GM12878 (cell line): ENCODE measurements around the gene KIRREL1. TPM values are rescaled to one million over a fixed set of nuclear protein-coding genes. Genes with fewer than 3 reads are reported as not detected.

Source experiments
- ATAC-seq: fragments of 200-7000 bp; cut with Tn5 transposase; 3 replicates; pipeline ENCODE4 v1.9.1; 2020; ENCODE audit warnings: mild to moderate bottlenecking, moderate library complexity
- BruUV-seq: library from RNA; stranded (reverse); fragments of 400-500 nt; replicated peaks from 2 replicates; lab custom pipeline; 2021; lab: Mats Ljungman, UMichigan
- CTCF ChIA-PET: fragments of 300-600 bp; sonication (Branson Sonifier 250); formaldehyde crosslinking; extraction: SDS; loops from one replicate; lab custom pipeline; 2021; ENCODE audit warnings: inconsistent platforms; lab: Yijun Ruan, JAX
- POLR2A ChIA-PET: fragments of 350-600 bp; formaldehyde crosslinking; extraction: SDS; loops from one replicate; lab custom pipeline; 2021; ENCODE audit warnings: inconsistent platforms; lab: Charles Lee
- RAD21 ChIA-PET: fragments of 300-600 bp; sonication (Branson Sonifier 250); formaldehyde crosslinking; loops from one replicate; lab custom pipeline; 2023; ENCODE audit warnings: antibody characterized with exemption; ENCODE audit not compliant: unreplicated experiment; lab: Charles Lee
- SMC1A ChIA-PET: fragments of 300-600 bp; sonication (Branson Sonifier 250); formaldehyde crosslinking; loops from one replicate; lab custom pipeline; 2023; ENCODE audit not compliant: unreplicated experiment, uncharacterized antibody; lab: Charles Lee
- DNase-seq: peaks from one replicate; pipeline ENCODE4 v3.0.0-alpha.2; 2011; ENCODE audit warnings: low read depth, low spot score
- FAIRE-seq: peaks from 3 replicates; lab custom pipeline; 2011; peaks lifted over from hg19 to GRCh38; lab: Jason Lieb, UNC
- H2AFZ ChIP-seq: 2 replicates; pipeline ENCODE4 v1.6.0; 2011; ENCODE audit warnings: low read depth, low read length, control low read depth; ENCODE audit not compliant: control insufficient read depth
- H3K27ac ChIP-seq: 2 replicates; pipeline ENCODE4 v1.5.1; 2011; ENCODE audit warnings: control low read depth; ENCODE audit not compliant: control insufficient read depth, insufficient read depth
- H3K27me3 ChIP-seq, 2 experiments: replicated peaks in 1 of 2; 2 replicates each; pipeline versions ENCODE4 v1.6.0 to v1.6.1; 2011; ENCODE audit warnings: low read length in 1 of 2; ENCODE audit not compliant: control insufficient read depth in 2 of 2, insufficient read depth in 2 of 2
- H3K36me3 ChIP-seq, 2 experiments: 2 replicates each; pipeline ENCODE4 v1.5.1; 2011; ENCODE audit warnings: low read length in 1 of 2; ENCODE audit not compliant: control insufficient read depth in 2 of 2, insufficient read depth in 2 of 2
- H3K4me1 ChIP-seq: 2 replicates; pipeline ENCODE4 v1.6.1; 2011; ENCODE audit warnings: mild to moderate bottlenecking, low read length, moderate library complexity, mixed read lengths; ENCODE audit not compliant: control insufficient read depth, insufficient read depth
- H3K4me2 ChIP-seq: 2 replicates; pipeline ENCODE4 v1.6.0; 2011; ENCODE audit warnings: control low read depth; ENCODE audit not compliant: control insufficient read depth, insufficient read depth
- H3K4me3 ChIP-seq: fragments of 200-600 bp; sonication (generic); 2 replicates; pipeline ENCODE4 v1.5.1; 2016
- H3K79me2 ChIP-seq: 2 replicates; pipeline ENCODE4 v1.6.0; 2011; ENCODE audit warnings: low read length; ENCODE audit not compliant: control insufficient read depth, insufficient read depth
- H3K9ac ChIP-seq: 2 replicates; pipeline ENCODE4 v1.8.0; 2011; ENCODE audit warnings: low read length, control low read depth, mixed read lengths; ENCODE audit not compliant: control insufficient read depth, insufficient read depth
- H3K9me3 ChIP-seq: replicated peaks from 3 replicates; pipeline ENCODE4 v1.5.1; 2011; ENCODE audit warnings: mild to moderate bottlenecking, low read length; ENCODE audit not compliant: control insufficient read depth, insufficient read depth
- H4K20me1 ChIP-seq: 2 replicates; pipeline ENCODE4 v1.6.0; 2011; ENCODE audit not compliant: control insufficient read depth, insufficient read depth
- BHLHE40 ChIP-seq, 2 experiments: fragments of 450-650 bp in 1 of 2; IDR thresholded peaks; 2 replicates each; pipeline ENCODE4 v1.6.1; 2011 to 2017; ENCODE audit warnings: low read depth in 2 of 2, borderline replicate concordance in 1 of 2, improper control_type of control experiment in 1 of 2, low read length in 1 of 2, mild to moderate bottlenecking in 1 of 2
- BMI1 ChIP-seq: fragments of 450-650 bp; IDR thresholded peaks from 2 replicates; pipeline ENCODE4 v1.6.1; 2016; ENCODE audit warnings: mild to moderate bottlenecking, moderate library complexity, borderline replicate concordance
- CBX3 ChIP-seq: fragments of 200-600 bp; sonication (generic); IDR thresholded peaks from 2 replicates; pipeline ENCODE4 v1.6.1; 2016; ENCODE audit warnings: low read depth, borderline replicate concordance
- E2F8 ChIP-seq: fragments of 450-650 bp; IDR thresholded peaks from 2 replicates; pipeline ENCODE4 v1.6.1; 2018; ENCODE audit warnings: mild to moderate bottlenecking, low read depth, moderate library complexity; ENCODE audit not compliant: partially characterized antibody
- EGR1 ChIP-seq, 2 experiments: IDR thresholded peaks; 1 replicate in 1 of 2; 2 replicates in 1 of 2; pipeline ENCODE4 v1.6.1; 2011 to 2012; ENCODE audit warnings: low read depth in 2 of 2, low read length in 2 of 2, borderline replicate concordance in 1 of 2, mild to moderate bottlenecking in 1 of 2, moderate library complexity in 1 of 2
- EP300 ChIP-seq, 2 experiments: fragments of 150-350 bp in 1 of 2; IDR thresholded peaks; 2 replicates each; pipeline ENCODE4 v1.6.1; 2011 to 2012; ENCODE audit warnings: low read depth in 2 of 2, low read length in 2 of 2, borderline replicate concordance in 1 of 2, improper control_type of control experiment in 1 of 2, inconsistent platforms in 1 of 2; ENCODE audit not compliant: control insufficient read depth in 1 of 2
- ESRRA ChIP-seq: IDR thresholded peaks from 2 replicates; pipeline ENCODE4 v1.6.1; 2012; ENCODE audit warnings: mild to moderate bottlenecking, low read length, improper control_type of control experiment
- HDAC2 ChIP-seq: fragments of 200-600 bp; sonication (generic); IDR thresholded peaks from 2 replicates; pipeline ENCODE4 v1.6.1; 2017
- HDGF ChIP-seq: fragments of 450-650 bp; IDR thresholded peaks from 2 replicates; pipeline ENCODE4 v1.6.1; 2016; ENCODE audit warnings: antibody characterized with exemption
- JUND ChIP-seq: IDR thresholded peaks from 2 replicates; pipeline ENCODE4 v1.6.1; 2012; ENCODE audit warnings: low read depth, mild to moderate bottlenecking, low read length, improper control_type of control experiment, moderate library complexity
- MTA3 ChIP-seq: IDR thresholded peaks from 2 replicates; pipeline ENCODE4 v1.6.1; 2012; ENCODE audit warnings: low read length, inconsistent platforms, borderline replicate concordance
- RCOR1 ChIP-seq: conservative IDR thresholded peaks from 2 replicates; pipeline ENCODE4 v1.6.1; 2012; ENCODE audit warnings: low read depth, low read length, improper control_type of control experiment
- SPI1 ChIP-seq: IDR thresholded peaks from 2 replicates; pipeline ENCODE4 v1.6.1; 2011; ENCODE audit warnings: low read depth, mild to moderate bottlenecking, low read length, moderate library complexity, borderline replicate concordance; ENCODE audit not compliant: insufficient read depth
- SUPT20H ChIP-seq: IDR thresholded peaks from 2 replicates; pipeline ENCODE4 v1.6.1; 2011; ENCODE audit warnings: low read depth, mild to moderate bottlenecking, low read length, moderate library complexity, borderline replicate concordance; ENCODE audit not compliant: control insufficient read depth
- ZBED1 ChIP-seq: IDR thresholded peaks from 2 replicates; pipeline ENCODE4 v1.6.1; 2016; ENCODE audit warnings: borderline replicate concordance
- WGBS: methylation state at CpG from one replicate; pipeline ENCODE4 v1.1.6; 2016; ENCODE audit warnings: low lambda C conversion rate; ENCODE audit not compliant: insufficient replicate concordance, insufficient coverage; ENCODE audit errors: missing lambda C conversion rate; 5-methylcytosine and 5-hydroxymethylcytosine counted together
- in situ Hi-C: fragments of 300-500 bp; cut with MboI; formaldehyde crosslinking; loops from 9 replicates; pipeline ENCODE4 v1.14.3; 2018; ENCODE audit warnings: mixed read lengths
- intact Hi-C: fragments of 100-400 bp; cut with micrococcal nuclease; formaldehyde crosslinking; loops from one replicate; pipeline ENCODE4 v1.14.2; 2022; ENCODE audit not compliant: unreplicated experiment
- polyA plus RNA-seq, 11 experiments: library from polyadenylated mRNA; depleted of rRNA in 4 of 11; unstranded in 6 of 11; stranded (reverse) in 5 of 11; fragments of >200 nt; fragmentation: Nextera tagmentation in 4 of 11; fragmentation: Illumina TruSeq in 1 of 11; extraction: Ambion mirVana in 4 of 11; extraction: Trizol in 1 of 11; gene quantifications; 1 replicate in 1 of 11; 2 replicates in 10 of 11; pipeline versions ENCODE4 v1.2.1 to v1.2.3, GENCODE V29; 2011 to 2016; ENCODE audit warnings: inconsistent platforms in 2 of 11, missing spikeins in 2 of 11, low read depth in 1 of 11
- total RNA-seq, 4 experiments: library from RNA; depleted of rRNA in 3 of 4; stranded (reverse); fragments of >200 nt in 3 of 4; fragmentation: Illumina TruSeq in 1 of 4; extraction: Trizol in 1 of 4; gene quantifications; 2 replicates each; pipeline versions ENCODE4 v1.2.1 to v1.2.3, GENCODE V29; 2013 to 2021

The KIRREL1 gene
- total and polyA plus RNA-seq, 10 of the 15 experiments (the other 5 are each of a cell fraction or from before 2014, with no cell fraction given): 0.15 TPM; not detected in 9

GRCh38 chr1:157995583-157996169 lies 2.2 kb downstream of the KIRREL1 start:
- peaks cover 6 to 23% of the 10 kb centered on the region in 2 experiments for H3K27me3 ChIP-seq
- peaks cover 2% of the 10 kb centered on the region; the same call in 1 of the 2 replicates for H4K20me1 ChIP-seq
- ATAC-seq: no peak
- H3K36me3 ChIP-seq: no peaks in the 10 kb centered on the region
- H3K4me3 ChIP-seq: no peak overlapping the region
- H3K4me1 ChIP-seq: no peaks in the 10 kb centered on the region
- no peaks in the 10 kb centered on the region for H3K79me2 ChIP-seq
- RAD21 ChIA-PET: no interaction called here
- no peak for TF ChIP-seq MTA3
- no peak for TF ChIP-seq CBX3
- no peak for TF ChIP-seq ZBED1
- TF ChIP-seq E2F8: no peak
- no peak for TF ChIP-seq HDGF
- TF ChIP-seq BHLHE40 (IDR thresholded peaks at IDR 0.05; ENCODE audit: borderline replicate concordance in 1 of 2, low read depth in 2 of 2, low read length in 1 of 2): no peak
- TF ChIP-seq JUND: no peak
- no peak for TF ChIP-seq EGR1 (IDR thresholded peaks at IDR 0.05; ENCODE audit: borderline replicate concordance in 1 of 2, low read depth in 2 of 2, low read length in 2 of 2)
- TF ChIP-seq SUPT20H: no peak
- TF ChIP-seq EP300 (IDR thresholded peaks at IDR 0.05; ENCODE audit: borderline replicate concordance in 1 of 2, control insufficient read depth in 1 of 2, low read depth in 2 of 2, low read length in 2 of 2): no peak
- TF ChIP-seq BMI1: no peak
- no peak for TF ChIP-seq RCOR1
- no peak for TF ChIP-seq ESRRA
- TF ChIP-seq HDAC2: no peak
- TF ChIP-seq SPI1: no peak
- TF ChIP-seq, all 136 proteins: peak for 0
- BruUV-seq: no TSS peak
- FAIRE-seq (no peak), DNase-seq (no peak)
- CTCF ChIA-PET: interaction anchor here (0.6 to 0.9 kb wide), 3 partner anchors 127 to 399 kb away, joined by 3 read pairs; no protein-coding TSS in a partner anchor
- Histone ChIP-seq H3K9ac (no peak overlapping the region), H3K9me3 (no peaks in the 10 kb centered on the region), H3K27ac (no peak overlapping the region), H2AFZ (no peak overlapping the region), H3K4me2 (no peak overlapping the region)
- POLR2A ChIA-PET: no interaction called here
- in situ Hi-C loops: no loop called here
- intact Hi-C loops: no loop called here
- SMC1A ChIA-PET: no interaction called here
- WGBS: 6% methylated on average over 3 of the region's 3 CpGs
